ENCODE measurements around the gene OR2V1.
"Not testable (repeated sequence)": the region's sequence is repeated elsewhere in the genome, so short reads cannot be mapped to it uniquely, and the experiment has no call there.

The OR2V1 gene

DNA sequence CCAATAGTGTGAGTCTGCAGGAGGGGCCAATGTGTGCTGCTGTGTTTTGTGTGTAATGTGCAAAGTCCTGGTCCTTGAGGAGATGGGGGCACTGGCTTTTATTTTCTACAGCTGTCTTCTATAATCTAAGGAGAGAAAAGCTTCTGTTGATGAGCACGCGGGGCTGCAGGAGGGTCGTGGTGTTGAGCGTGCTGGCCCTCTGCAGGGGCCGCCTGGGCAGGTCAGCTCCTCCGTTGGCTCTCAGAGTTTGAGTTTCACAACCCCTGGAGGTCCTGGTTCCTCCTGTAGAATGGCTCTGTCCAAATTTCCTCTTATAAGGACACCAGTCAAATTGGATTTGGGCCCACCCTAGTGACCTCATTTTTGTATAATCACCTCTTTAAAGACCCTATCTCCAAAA lies 12.6 kb downstream of the OR2V1 start:
- no peak for TF ChIP-seq Cebpa-rat (IDR thresholded peaks at IDR 0.05)
- peaks cover 0 to 12% (median 9%) of the 10 kb centered on the region in 10 experiments; a peak in 13 of 20 replicates for H3K4me1 ChIP-seq
- H3K27ac ChIP-seq = no peak overlapping the region
- no peaks in the 10 kb centered on the region for H3K36me3 ChIP-seq
- H4K20me1 ChIP-seq = no peaks in the 10 kb centered on the region
- H3K9me3 ChIP-seq (replicated peaks in 1 of 11) = peaks cover 5 to 20% (median 14%) of the 10 kb centered on the region in 11 experiments; a peak in 14 of 22 replicates
- peaks cover 0 to 12% (median 6%) of the 10 kb centered on the region in 11 experiments; a peak in 7 of 22 replicates for H3K27me3 ChIP-seq
- no peak overlapping the region for H3K4me2 ChIP-seq
- H3K4me3 ChIP-seq = no peak overlapping the region
- H3K9ac ChIP-seq = no peak overlapping the region

DNA sequence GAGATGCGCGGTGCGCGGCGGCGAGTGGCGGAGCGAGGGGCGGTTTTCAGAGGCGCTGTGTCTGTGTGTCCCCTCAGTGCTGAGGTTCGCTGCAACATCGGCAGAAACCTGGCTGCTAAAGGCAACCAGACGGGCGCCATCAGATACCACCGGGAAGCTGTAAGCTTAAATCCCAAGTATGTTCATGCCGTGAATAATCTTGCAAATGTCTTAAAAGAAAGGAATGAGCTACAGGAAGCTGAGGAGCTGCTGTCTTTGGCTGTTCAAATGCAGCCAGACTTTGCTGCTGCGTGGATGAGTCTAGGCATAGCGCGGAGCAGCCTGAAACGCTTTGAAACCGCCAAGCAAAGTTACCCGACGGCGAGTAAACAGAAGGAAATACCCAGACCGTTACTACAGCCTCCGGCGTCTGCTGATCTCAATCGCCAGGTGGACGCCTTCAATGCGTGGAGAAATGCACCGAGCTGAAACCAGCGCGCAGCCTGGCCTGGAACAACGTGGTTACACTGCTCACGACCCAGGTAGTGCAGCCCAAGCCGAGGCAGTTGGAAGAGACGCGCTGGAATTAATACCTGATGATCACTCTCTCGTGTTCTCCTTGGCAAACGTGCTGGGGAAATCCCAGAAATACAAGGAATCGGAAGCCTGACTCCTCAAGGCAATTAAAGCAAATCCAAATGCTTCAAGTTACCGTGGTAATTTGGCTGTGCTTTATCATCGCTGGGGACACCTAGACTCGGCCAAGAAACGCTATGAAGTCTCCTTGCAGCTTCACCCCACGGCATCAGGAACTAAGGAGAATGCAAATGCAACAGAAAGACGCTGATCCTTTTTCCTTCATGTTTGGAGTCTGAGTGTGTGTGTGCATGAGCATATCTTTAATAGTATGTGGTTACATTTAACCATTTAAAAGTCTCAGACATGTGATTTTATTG lies 15.9 kb downstream of the OR2V1 start:
- H3K9me3 ChIP-seq (replicated peaks in 1 of 11) = peaks cover 5 to 22% (median 14%) of the 10 kb centered on the region in 11 experiments; a peak in 14 of 22 replicates
- peaks cover 0 to 10% (median 0%) of the 10 kb centered on the region in 10 experiments; a peak in 4 of 20 replicates for H3K4me1 ChIP-seq
- no peaks in the 10 kb centered on the region for H4K20me1 ChIP-seq
- peaks cover 0 to 12% (median 6%) of the 10 kb centered on the region in 11 experiments; a peak in 7 of 22 replicates for H3K27me3 ChIP-seq
- H3K4me2 ChIP-seq = no peak overlapping the region
- H3K36me3 ChIP-seq = no peaks in the 10 kb centered on the region
- H3K27ac ChIP-seq = no peak overlapping the region
- H3K9ac ChIP-seq = no peak overlapping the region
- no peak for TF ChIP-seq Cebpa-rat (IDR thresholded peaks at IDR 0.05)
- H3K4me3 ChIP-seq = no peak overlapping the region

DNA sequence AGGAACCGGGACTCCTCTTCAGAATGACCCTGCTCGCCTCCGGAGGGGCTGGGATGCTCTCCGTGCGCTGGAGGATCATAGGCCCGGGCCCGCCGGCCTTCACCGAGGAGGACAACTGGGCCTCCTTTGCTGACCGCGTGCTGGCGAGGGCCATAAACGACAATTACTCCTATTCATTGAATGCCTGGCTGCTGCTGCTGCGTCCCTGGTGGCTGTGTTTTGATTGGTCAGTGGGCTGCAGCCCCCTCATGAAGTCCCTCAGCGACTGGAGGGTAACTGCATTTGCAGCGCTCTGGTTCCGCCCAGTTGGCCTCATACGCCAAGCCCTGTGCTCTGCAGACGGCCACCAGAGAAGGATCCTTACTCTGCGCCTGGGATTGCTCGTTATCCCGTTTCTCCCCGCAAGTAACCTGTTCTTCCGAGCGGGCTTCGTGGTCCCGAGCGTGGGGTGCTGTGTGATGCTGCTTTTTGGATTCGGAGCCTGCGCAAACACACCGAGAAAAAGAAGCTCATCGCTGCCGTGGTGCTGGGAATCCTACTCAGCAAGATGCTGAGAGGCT lies 16.6 kb downstream of the OR2V1 start:
- no peaks in the 10 kb centered on the region for H4K20me1 ChIP-seq
- H3K36me3 ChIP-seq = no peaks in the 10 kb centered on the region
- no peak overlapping the region for H3K4me2 ChIP-seq
- peaks cover 0 to 12% (median 6%) of the 10 kb centered on the region in 11 experiments; a peak in 7 of 22 replicates for H3K27me3 ChIP-seq
- H3K9ac ChIP-seq = no peak overlapping the region
- H3K27ac ChIP-seq = no peak overlapping the region
- H3K4me1 ChIP-seq = peaks cover 0 to 10% (median 0%) of the 10 kb centered on the region in 10 experiments; a peak in 4 of 20 replicates
- peaks cover 5 to 22% (median 14%) of the 10 kb centered on the region in 11 experiments; a peak in 14 of 22 replicates for H3K9me3 ChIP-seq (replicated peaks in 1 of 11)
- H3K4me3 ChIP-seq = no peak overlapping the region
- no peak for TF ChIP-seq Cebpa-rat (IDR thresholded peaks at IDR 0.05)

DNA sequence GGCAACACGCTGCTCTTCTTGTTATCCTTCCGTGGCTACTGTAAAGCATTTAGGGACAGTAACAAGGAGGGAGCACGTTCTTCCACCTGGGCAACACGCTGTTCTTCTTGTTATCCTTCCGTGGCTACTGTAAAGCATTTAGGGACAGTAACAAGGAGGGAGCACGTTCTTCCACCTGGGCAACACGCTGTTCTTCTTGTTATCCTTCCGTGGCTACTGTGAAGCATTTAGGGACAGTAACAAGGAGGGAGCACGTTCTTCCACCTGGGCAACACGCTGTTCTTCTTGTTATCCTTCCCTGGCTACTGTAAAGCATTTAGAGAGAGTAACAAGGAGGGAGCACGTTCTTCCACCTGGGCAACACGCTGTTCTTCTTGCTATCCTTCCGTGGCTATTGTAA lies 17.4 kb downstream of the OR2V1 start:
- Histone ChIP-seq H3K9me3 (replicated peaks in 1 of 11) (peaks cover 5 to 22% (median 14%) of the 10 kb centered on the region in 11 experiments; a peak in 14 of 22 replicates), H3K27me3 (peaks cover 0 to 12% (median 6%) of the 10 kb centered on the region in 11 experiments; a peak in 7 of 22 replicates)
- H3K27ac ChIP-seq, H3K4me3 ChIP-seq, H3K4me1 ChIP-seq, H4K20me1 ChIP-seq, H3K9ac ChIP-seq, H3K4me2 ChIP-seq, H3K36me3 ChIP-seq: not testable (repeated sequence)

DNA sequence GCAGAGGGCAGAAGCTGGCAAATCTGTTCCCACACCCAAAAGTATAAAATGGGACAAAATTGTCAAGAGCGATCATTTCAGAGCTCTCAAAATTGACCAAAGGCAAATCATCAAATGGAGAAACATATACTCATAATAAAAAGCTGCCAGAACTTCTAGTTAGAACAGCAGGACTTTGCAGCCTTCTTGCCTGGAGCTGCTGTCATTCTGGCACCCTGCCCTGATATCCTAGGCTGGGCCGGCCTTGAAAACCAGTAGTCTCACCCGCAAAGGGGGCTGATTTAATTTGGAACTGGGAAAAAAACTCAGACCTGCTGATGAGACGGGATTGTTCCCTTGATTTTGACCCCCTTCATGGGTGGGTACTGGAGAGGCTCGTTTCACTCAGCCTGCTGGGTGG lies 18.5 kb downstream of the OR2V1 start:
- no peak for TF ChIP-seq Cebpa-rat (IDR thresholded peaks at IDR 0.05)
- Histone ChIP-seq H3K36me3 (no peaks in the 10 kb centered on the region), H3K4me3 (no peak overlapping the region), H3K27ac (no peak overlapping the region), H3K4me2 (no peak overlapping the region), H3K9me3 (replicated peaks in 1 of 11) (peaks cover 5 to 22% (median 14%) of the 10 kb centered on the region in 11 experiments; a peak in 14 of 22 replicates), H3K9ac (no peak overlapping the region), H3K27me3 (peaks cover 0 to 12% (median 6%) of the 10 kb centered on the region in 11 experiments; a peak in 7 of 22 replicates), H4K20me1 (no peaks in the 10 kb centered on the region), H3K4me1 (peaks cover 0 to 10% (median 0%) of the 10 kb centered on the region in 10 experiments; a peak in 4 of 20 replicates)

DNA sequence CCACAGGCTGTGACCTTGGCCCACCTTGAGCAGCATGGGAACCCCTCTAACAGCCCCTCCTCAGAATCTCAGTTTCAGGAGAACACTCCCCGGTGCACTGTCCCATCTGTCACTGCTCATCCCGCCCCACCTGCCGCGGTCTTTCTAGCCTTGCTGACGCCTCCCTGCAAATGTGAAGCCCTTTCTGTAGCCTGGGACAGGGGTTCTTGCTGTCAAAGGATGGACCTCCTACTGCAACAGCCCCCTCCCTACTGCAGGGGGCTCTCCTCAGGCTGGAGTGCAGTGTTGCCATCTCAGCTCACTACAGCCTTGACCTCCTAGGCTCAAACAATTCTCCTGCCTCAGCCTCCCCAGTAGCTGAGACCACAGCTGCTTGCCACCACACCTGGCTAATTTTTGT lies 20.0 kb downstream of the OR2V1 start:
- Histone ChIP-seq H3K36me3 (no peaks in the 10 kb centered on the region), H3K4me1 (peaks cover 0 to 10% (median 3%) of the 10 kb centered on the region in 10 experiments; a peak in 17 of 20 replicates), H3K9me3 (replicated peaks in 1 of 11) (peaks cover 5 to 22% (median 14%) of the 10 kb centered on the region in 11 experiments; a peak in 14 of 22 replicates), H3K4me2 (no peak overlapping the region), H3K27ac (no peak overlapping the region), H4K20me1 (no peaks in the 10 kb centered on the region), H3K27me3 (peaks cover 0 to 12% (median 6%) of the 10 kb centered on the region in 11 experiments; a peak in 7 of 22 replicates), H3K4me3 (no peak overlapping the region), H3K9ac (no peak overlapping the region)
- no peak for TF ChIP-seq Cebpa-rat (IDR thresholded peaks at IDR 0.05)

- Histone ChIP-seq H3K4me2 (no peak overlapping the region), H3K4me1 (peaks cover 6 to 21% (median 16%) of the 10 kb centered on the region in 10 experiments; a peak in 18 of 20 replicates), H3K36me3 (no peaks in the 10 kb centered on the region), H3K9me3 (replicated peaks in 1 of 11) (peaks cover 2 to 14% (median 7%) of the 10 kb centered on the region in 11 experiments; a peak in 14 of 22 replicates), H3K27ac (no peak overlapping the region), H3K9ac (no peak overlapping the region), H3K4me3 (no peak overlapping the region), H4K20me1 (no peaks in the 10 kb centered on the region), H3K27me3 (peaks cover 0 to 5% (median 1%) of the 10 kb centered on the region in 11 experiments; a peak in 7 of 22 replicates)
- no peak for TF ChIP-seq Cebpa-rat (IDR thresholded peaks at IDR 0.05)
These were observed 21.4 kb downstream of the OR2V1 start for GRCh38 chr5:181109489-181110013.

DNA sequence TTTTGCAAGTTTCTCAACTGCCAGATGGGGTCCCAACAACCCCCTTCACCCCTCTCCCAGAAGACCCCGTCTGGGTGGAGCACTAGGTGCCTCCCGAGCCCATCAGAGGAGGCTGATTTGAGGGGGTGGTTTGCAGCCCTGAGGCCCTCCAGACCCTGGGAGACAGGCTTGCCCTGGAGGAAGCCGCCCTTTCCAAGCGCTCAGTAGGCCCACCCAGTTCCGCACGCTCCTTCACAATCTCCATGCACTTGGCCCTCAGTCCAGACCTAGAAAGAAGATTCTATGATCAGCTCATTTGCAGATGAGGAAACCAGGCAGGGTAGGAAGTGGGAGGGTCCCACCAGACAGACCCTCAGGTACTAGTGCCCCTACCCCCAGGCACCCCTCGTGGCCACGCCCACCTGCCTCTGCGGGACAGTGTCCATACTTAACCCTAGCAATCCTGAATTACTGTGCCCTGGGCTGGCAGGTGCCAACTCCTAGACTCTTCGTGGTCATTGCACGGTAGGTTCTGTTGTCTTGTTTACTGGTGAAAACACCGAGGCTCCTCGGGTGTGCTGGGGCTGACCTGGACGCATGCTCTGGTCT lies 22.3 kb downstream of the OR2V1 start:
- Histone ChIP-seq H3K9ac (no peak overlapping the region), H3K4me3 (no peak overlapping the region), H3K4me1 (peaks cover 7 to 25% (median 20%) of the 10 kb centered on the region in 10 experiments; a peak in 19 of 20 replicates), H3K36me3 (no peaks in the 10 kb centered on the region), H3K27ac (no peak overlapping the region), H3K4me2 (no peak overlapping the region), H3K9me3 (replicated peaks in 1 of 11) (peaks cover 0 to 5% (median 0%) of the 10 kb centered on the region in 11 experiments; a peak in 3 of 22 replicates), H3K27me3 (peaks cover 0 to 8% (median 0%) of the 10 kb centered on the region in 11 experiments; a peak in 5 of 22 replicates), H4K20me1 (no peaks in the 10 kb centered on the region)
- no peak for TF ChIP-seq Cebpa-rat (IDR thresholded peaks at IDR 0.05)

All from BLaER1 treated with 17β-estradiol and CSF1 and Interleukin-3, amounts not matched to agents 10 nM and 100 nM (cell line).